ENCODE results near the gene TLK2.
A peak's percentile ranks its signal among the peaks of the same experiment; 100 is the strongest.
"Not testable (repeated sequence)": the region's sequence is repeated elsewhere in the genome, so short reads cannot be mapped to it uniquely, and the experiment has no call there.

The TLK2 gene

DNA sequence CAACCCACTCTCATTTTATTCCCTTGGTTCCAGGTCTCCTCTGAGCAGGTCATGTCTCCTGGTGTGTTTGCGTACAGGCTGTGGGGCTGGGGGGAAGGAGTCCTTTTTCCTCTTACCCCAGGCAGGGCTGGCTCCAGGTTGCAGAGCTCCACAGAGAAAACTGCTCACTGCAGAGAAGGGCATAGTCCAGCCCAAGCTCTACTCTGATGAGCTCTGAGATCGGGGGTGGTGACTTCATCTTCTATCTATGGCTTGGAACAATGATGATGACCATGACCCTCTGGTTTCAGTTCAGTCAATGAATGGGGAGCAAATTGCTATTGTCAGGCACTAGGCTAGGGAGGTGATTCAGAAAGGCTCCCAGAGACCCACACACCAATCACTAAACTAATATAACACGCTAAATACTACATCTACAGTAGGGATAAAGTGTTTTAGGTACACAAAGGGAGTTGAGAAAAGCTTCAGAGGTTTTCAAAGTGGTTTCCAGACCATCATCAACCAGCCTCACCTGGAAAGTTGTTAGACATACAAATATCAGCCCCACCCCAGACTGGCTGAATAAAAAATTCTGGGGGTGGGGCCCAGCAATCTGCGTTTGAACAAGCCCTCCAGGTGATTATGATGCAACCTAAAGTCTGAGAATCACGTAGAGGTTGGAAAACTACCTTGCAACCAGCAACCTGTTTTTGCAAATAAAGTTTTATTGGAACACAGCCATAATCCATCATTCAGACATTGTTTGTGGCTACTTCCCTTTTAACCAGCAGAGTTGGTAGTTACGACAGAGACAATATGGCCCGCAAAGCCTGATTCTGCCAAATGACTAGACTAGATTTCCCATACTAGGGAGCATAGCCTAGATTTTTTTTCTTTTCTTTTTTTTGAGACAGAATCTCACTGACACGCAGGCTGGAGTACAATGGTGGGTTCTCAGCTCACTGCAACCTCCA lies 5.3 kb upstream of the TLK2 start:
- not testable (repeated sequence) for H3K9me3 Mint-ChIP-seq; H3K4me1 Mint-ChIP-seq (ENCODE audit: low read depth); H3K36me3 Mint-ChIP-seq (ENCODE audit: low read depth); H3K27ac Mint-ChIP-seq; H3K4me3 Mint-ChIP-seq; DNase-seq (ENCODE audit: low spot score); H3K27me3 Mint-ChIP-seq (ENCODE audit: low read depth)

DNA sequence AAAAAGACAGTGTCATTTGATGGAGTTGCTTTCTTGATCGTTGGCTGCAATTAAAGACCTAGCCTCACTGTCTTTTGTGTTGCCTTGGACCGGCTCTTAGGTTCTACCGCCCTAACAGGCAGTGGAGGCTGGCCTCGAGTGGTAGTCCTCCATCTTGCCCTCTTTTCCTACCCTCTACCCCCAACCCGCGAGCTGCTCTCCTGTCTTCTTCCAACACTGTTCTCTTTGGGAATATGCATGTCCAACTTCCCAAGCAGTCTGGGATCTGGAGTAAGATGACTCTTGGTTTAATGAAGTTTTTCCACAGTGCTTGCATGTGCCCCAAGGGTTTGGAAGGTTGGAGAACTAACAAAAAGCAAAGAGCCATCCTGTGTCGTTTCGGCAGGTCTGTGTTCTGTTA lies 1.5 kb upstream of the TLK2 start:
- DNase-seq (ENCODE audit: low spot score); H3K27me3 Mint-ChIP-seq (ENCODE audit: low read depth); H3K9me3 Mint-ChIP-seq; H3K36me3 Mint-ChIP-seq (ENCODE audit: low read depth): not testable (repeated sequence)
- H3K4me3 Mint-ChIP-seq = peak overlapping the region; percentile 84
- peak overlapping the region; percentile 84 for H3K27ac Mint-ChIP-seq
- H3K4me1 Mint-ChIP-seq (ENCODE audit: low read depth) = peaks cover 17% of the 10 kb centered on the region

DNA sequence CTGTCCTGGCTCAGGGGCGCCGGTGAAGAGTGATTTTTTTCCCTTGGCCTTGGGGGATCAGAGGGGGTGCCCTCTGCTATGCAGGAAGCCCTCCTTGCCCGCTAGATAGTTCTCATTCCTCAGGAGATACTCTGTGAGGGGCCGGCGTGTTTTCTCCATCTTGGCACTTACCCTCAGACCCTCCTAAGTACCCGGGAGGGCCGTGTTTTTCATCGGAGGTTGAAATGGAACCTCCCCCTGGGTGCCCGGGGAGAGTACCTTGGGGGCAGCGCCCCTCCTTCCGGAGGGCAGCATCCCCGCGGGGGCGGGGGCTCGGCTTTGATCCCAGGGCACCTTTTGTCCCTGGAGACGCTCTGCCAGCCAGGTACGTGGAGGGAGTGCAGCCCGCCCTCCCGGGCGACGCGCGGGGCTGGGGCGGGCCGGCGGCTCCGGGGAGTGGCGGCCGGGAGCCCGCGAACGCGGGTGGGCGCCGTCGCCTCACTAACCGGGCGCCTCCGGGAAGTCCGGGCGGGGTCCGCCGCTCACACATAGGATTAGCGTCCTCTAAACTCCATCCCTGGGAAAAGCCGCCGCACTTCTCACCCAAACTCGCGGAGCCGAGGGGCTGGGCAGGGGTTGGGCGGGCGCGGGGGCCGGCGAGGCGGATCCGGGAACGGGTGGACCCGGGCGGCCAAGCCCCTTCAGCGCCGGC lies 762 bp upstream of the TLK2 start:
- H3K4me1 Mint-ChIP-seq (ENCODE audit: low read depth) = peaks cover 19% of the 10 kb centered on the region
- H3K27ac Mint-ChIP-seq = peak overlapping the region; percentile 84
- DNase-seq (ENCODE audit: low spot score) = peak; percentile 21
- H3K36me3 Mint-ChIP-seq (ENCODE audit: low read depth) = peaks cover 12% of the 10 kb centered on the region
- peak overlapping the region; percentile 84 for H3K4me3 Mint-ChIP-seq
- not testable (repeated sequence) for H3K27me3 Mint-ChIP-seq (ENCODE audit: low read depth); H3K9me3 Mint-ChIP-seq

DNA sequence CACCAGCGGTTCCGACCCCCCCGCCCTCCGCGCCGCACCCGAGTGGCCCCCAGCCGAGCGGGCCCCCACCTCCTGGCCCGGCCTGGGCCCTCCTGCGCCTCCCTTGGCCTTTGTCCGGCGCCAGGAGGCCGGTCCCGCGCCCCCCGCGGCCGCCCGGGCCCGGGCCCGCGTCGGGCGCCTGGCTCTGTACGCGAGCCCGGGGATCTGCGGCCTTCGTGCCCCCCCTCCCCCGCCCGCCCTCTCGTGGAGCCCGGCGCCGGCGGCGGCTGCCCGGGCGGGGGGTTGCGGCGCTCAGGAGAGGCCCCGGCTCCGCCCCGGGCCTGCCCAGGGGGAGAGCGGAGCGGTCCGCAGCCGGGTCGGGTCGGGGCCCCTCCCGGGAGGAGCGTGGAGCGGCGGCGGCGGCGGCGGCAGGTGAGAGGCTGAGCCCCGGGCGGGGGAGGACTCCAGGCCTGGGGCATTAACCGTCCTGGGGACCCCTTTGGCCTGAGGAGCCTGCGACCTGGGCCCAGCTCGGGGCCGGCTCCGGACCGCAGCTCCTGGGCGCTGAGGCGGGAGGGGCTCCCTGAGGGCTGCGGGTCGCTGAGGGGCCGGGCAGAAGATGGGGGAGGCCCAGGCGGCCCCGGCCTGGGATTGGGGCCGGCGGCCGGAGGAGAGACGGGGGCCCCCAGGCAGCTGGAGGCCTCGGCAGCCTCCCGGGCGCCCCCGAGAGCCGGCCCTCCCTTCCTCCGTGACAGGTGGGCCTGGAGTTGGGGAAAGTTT lies 434 bp downstream of the TLK2 start:
- Mint-ChIP-seq H3K4me1 (ENCODE audit: low read depth) (peaks cover 22% of the 10 kb centered on the region), H3K36me3 (ENCODE audit: low read depth) (peaks cover 17% of the 10 kb centered on the region), H3K4me3 (peak overlapping the region; percentile 93), H3K27ac (peak overlapping the region; percentile 90)
- H3K27me3 Mint-ChIP-seq (ENCODE audit: low read depth); H3K9me3 Mint-ChIP-seq: not testable (repeated sequence)
- peak; percentile 45 for DNase-seq (ENCODE audit: low spot score)

DNA sequence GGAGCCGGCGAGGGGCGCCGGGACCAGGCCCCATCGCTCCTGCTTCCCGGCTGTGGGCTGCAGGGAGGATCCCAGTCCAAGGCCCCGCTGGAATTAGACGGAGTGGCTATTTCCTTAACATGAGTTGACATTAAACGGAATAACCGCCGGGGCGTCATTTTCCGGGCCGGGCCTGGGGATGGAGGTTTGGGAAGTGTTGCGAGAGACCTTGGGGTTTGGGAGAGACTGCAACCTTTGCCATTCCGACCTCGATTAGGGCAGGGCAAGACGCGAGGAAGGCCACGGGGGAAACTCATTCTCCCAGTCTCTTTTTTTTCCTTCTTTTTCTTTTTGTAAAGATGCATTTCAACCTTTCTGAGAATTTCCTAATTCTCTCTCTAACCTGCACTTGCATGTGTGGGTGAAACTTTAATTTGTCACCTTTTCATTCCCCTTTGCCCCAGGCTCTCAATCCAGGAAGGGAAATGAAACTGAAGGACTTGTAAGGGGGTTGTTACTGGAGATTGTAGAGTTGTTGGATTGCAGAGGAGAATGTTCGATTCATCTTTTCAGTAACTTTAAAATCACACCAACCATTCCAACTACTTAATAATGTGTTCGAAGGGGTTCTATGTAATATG lies 1.1 kb downstream of the TLK2 start:
- peak; percentile 19 for DNase-seq (ENCODE audit: low spot score)
- peak overlapping the region; percentile 93 for H3K4me3 Mint-ChIP-seq
- peaks cover 17% of the 10 kb centered on the region for H3K36me3 Mint-ChIP-seq (ENCODE audit: low read depth)

DNA sequence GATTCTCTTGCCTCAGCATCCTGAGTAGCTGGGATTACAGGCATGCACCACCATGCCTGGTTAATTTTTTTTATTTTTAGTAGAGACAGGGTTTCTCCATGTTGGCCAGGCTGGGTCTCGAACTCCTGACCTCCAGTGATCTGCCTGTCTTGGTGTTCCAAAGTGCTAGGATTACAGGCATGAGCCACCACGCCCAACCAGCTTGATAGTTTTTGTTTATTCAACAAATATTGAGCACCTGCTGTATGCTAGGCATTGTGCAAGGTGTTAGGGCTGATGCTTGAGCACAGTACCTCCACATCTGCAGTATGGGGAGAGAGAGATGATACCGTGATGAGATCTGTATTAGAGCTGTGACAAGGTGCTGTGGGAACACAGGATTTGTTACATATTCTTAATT lies 3.9 kb downstream of the TLK2 start:
- peaks cover 20% of the 10 kb centered on the region for H3K36me3 Mint-ChIP-seq (ENCODE audit: low read depth)
- H3K27ac Mint-ChIP-seq = peak overlapping the region; percentile 10
- peaks cover 18% of the 10 kb centered on the region for H3K4me1 Mint-ChIP-seq (ENCODE audit: low read depth)

More for the DNA sequence above, 1.1 kb downstream of the TLK2 start:
- not testable (repeated sequence) for H3K9me3 Mint-ChIP-seq; H3K27me3 Mint-ChIP-seq (ENCODE audit: low read depth)
- Mint-ChIP-seq H3K4me1 (ENCODE audit: low read depth) (peaks cover 22% of the 10 kb centered on the region), H3K27ac (peak overlapping the region; percentile 90)

DNA sequence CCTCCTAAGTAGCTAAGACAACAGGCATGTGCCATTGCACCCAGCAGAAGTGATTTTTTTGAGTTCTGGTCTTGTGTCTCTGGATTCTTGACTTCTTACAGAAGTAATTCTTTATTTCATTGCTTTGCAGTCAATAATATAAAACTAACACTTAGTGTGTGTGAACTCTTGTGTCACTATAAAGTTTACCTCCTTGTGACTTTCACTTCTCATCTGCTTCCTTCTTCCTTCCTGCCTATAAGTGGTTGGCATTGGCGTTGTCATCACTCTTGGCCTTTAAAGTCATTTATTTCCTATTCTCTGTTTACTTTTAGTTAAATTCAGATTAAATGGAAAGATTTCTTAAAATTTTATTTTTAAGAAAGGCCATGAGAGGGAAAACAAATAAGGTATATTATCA lies 12.4 kb downstream of the TLK2 start:
- not testable (repeated sequence) for H3K9me3 Mint-ChIP-seq; DNase-seq (ENCODE audit: low spot score); H3K4me3 Mint-ChIP-seq; H3K4me1 Mint-ChIP-seq (ENCODE audit: low read depth); H3K27me3 Mint-ChIP-seq (ENCODE audit: low read depth); H3K27ac Mint-ChIP-seq
- H3K36me3 Mint-ChIP-seq (ENCODE audit: low read depth) = peaks cover 13% of the 10 kb centered on the region

More for the DNA sequence above, 3.9 kb downstream of the TLK2 start:
- not testable (repeated sequence) for H3K9me3 Mint-ChIP-seq; DNase-seq (ENCODE audit: low spot score); H3K4me3 Mint-ChIP-seq; H3K27me3 Mint-ChIP-seq (ENCODE audit: low read depth)

DNA sequence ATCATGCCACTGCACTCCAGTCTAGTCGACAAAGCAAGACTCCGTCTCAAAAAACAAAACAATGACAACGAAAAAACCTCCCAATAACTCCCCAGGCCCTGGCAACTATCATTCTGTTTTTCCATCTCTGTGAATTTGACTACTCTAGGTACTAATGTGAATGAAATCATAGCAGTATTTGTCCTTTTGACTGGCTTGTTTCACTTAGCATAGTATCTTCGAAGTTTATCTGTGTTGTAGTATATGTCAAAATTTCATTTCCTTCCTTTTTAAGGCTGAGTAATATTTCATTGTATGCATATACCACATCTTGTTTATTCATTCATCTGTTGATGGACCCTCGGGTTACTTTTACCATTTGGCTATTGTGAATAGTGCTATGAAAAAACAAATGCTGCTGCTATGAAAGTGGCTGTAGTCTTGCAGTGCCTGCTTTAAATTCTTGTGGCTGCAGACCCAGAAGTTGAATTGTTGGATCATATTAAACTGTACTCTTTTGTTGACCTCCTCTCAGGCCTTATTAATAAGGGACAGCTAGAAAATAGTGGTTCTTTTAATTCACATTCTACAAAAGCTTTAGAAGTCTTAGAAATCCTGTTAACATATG lies 14.5 kb downstream of the TLK2 start:
- not testable (repeated sequence) for H3K27me3 Mint-ChIP-seq (ENCODE audit: low read depth); H3K9me3 Mint-ChIP-seq; H3K4me3 Mint-ChIP-seq; H3K4me1 Mint-ChIP-seq (ENCODE audit: low read depth); DNase-seq (ENCODE audit: low spot score); H3K36me3 Mint-ChIP-seq (ENCODE audit: low read depth)
- H3K27ac Mint-ChIP-seq = peak overlapping the region; percentile 21

DNA sequence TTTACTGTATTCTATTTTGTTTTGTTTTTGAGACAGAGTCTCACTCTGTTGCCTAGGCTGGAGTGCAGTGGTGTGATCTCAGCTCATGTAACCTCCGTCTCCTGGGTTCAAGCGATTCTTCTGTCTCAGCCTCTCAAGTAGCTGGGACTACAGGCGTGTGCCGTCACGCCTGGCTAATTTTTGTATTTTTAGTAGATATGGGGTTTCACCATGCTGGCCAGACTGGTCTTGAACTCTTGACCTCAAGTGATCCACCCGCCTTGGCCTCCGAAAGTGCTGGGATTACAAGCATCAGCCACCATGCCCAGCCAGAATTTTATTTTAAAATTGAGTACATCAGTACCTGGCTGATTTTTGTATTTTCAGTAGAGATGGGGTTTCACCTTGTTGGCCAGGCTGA lies 15.4 kb downstream of the TLK2 start:
- H3K36me3 Mint-ChIP-seq (ENCODE audit: low read depth); H3K4me3 Mint-ChIP-seq; H3K27me3 Mint-ChIP-seq (ENCODE audit: low read depth); DNase-seq (ENCODE audit: low spot score); H3K9me3 Mint-ChIP-seq; H3K27ac Mint-ChIP-seq; H3K4me1 Mint-ChIP-seq (ENCODE audit: low read depth): not testable (repeated sequence)

DNA sequence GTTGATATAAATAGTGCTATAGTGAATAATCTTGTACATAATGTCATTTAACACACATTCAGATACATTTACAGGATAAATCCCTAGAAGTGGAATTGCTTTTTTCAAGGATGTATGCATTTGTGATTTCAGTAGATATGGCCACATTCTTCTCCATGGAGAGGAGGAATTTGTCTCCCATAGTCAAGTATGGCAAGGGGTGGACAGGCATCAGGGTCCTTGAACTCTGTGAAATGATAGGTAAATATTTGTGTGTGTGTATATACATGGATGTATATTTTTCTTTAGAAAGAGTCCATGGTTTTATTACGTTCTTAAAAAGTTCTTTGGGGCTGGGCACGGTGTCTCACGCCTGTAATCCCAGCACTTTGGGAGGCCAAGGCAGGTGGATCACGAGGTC lies 17.7 kb downstream of the TLK2 start:
- not testable (repeated sequence) for H3K27ac Mint-ChIP-seq; H3K4me1 Mint-ChIP-seq (ENCODE audit: low read depth)

DNA sequence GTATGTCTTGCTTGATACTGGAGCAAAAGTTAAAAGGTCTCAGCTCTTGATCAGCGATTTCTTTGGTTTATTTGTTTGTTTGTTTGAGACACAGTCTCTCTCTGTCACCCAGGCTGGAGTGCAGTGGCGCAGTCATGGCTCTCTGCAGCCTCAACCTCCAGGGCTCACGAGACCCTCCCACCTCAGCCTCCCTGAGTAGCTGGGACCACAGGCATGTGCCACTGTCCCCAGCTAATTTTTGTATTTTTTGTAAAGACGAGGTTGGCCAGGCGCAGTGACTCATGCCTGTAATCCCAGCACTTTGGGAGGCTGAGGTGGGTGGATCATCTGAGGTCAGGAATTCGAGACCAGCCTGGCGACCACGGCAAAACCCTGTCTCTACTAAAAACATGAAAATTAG lies 20.2 kb downstream of the TLK2 start:
- H3K4me1 Mint-ChIP-seq (ENCODE audit: low read depth); H3K36me3 Mint-ChIP-seq (ENCODE audit: low read depth); H3K27me3 Mint-ChIP-seq (ENCODE audit: low read depth); H3K9me3 Mint-ChIP-seq; DNase-seq (ENCODE audit: low spot score); H3K27ac Mint-ChIP-seq; H3K4me3 Mint-ChIP-seq: not testable (repeated sequence)

More for the DNA sequence above, 17.7 kb downstream of the TLK2 start:
- H3K9me3 Mint-ChIP-seq; H3K4me3 Mint-ChIP-seq; DNase-seq (ENCODE audit: low spot score); H3K27me3 Mint-ChIP-seq (ENCODE audit: low read depth); H3K36me3 Mint-ChIP-seq (ENCODE audit: low read depth): not testable (repeated sequence)

DNA sequence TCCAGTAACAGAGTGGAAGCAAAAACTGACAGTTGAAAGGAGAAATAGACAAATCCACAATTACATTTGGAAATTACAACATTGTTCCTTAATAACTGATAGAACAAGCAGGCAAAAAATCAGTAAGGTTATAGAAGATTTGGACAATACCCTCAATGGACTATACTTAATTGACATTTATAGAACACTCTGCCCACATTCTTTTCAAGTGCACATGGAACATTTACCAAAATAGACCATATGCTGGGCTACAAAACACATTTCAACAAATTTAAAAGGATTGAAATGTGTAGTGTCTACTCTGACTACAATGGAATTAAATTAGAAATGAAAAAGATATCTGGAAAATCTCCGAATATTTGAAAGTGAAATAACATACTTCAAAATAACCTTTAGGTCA lies 21.8 kb downstream of the TLK2 start:
- not testable (repeated sequence) for H3K36me3 Mint-ChIP-seq (ENCODE audit: low read depth); H3K4me1 Mint-ChIP-seq (ENCODE audit: low read depth); H3K9me3 Mint-ChIP-seq; H3K27ac Mint-ChIP-seq; H3K4me3 Mint-ChIP-seq; DNase-seq (ENCODE audit: low spot score); H3K27me3 Mint-ChIP-seq (ENCODE audit: low read depth)

DNA sequence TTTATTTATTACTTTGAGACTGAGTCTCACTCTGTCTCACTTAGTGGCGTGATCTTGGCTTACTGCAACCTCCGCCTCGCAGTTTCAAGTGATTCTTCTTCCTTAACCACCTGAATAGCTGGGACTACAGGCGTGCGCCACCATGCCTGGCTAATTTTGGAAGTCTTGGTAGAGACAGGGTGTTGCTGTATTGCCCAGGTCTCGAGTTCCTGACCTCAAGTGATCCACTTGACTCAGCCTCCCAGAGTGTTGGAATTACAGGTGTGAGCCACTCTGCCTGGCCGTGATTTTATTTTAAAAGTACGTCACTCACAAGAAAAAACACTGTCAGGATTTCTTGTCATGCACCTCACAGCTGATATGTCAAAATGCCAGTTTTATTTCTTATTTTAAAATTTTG lies 26.2 kb downstream of the TLK2 start:
- H3K36me3 Mint-ChIP-seq (ENCODE audit: low read depth); H3K27ac Mint-ChIP-seq; H3K27me3 Mint-ChIP-seq (ENCODE audit: low read depth); H3K4me3 Mint-ChIP-seq; DNase-seq (ENCODE audit: low spot score); H3K9me3 Mint-ChIP-seq: not testable (repeated sequence)
- peaks cover 13% of the 10 kb centered on the region for H3K4me1 Mint-ChIP-seq (ENCODE audit: low read depth)
